ENCODE results near the gene PHPT1.

DNA sequence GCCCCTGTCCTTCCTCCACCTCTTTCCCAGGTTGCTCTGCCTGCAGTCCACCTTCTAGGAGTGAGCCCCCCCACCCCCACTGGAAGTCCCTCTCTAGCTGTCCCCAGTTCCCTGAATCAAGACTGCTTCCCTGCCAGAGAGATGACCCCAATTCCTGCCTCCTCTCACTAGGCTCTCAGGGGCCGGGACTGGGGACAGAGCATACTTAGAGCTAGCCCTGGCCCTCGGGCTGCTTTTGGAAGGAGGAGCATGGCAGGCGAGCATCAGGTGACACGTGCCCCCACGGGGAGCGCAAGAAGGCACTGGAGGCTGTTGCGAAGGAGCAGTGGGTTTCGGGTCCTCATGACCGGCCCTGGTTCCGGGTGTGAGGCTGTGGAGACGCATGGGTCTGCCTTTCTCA lies 46.8 kb downstream of the PHPT1 start:
- TF ChIP-seq POLR2A (IDR thresholded peaks at IDR 0.05; ENCODE audit: low read length) (no peak), GATA1 (IDR thresholded peaks at IDR 0.05; ENCODE audit: low read depth, low read length) (no peak)
